OCI-LY1 (cell line): Measurements from ENCODE around the gene EXOSC3.

Experiments
- H2AFZ ChIP-seq: fragments of 200-600 bp; sonication (generic), shearing (Covaris generic); 2 replicates; pipeline ENCODE4 v1.6.0; 2014; ENCODE audit warnings: antibody characterized with exemption, mild to moderate bottlenecking, low read length
- H3F3A ChIP-seq: fragments of 200-600 bp; sonication (generic), shearing (Covaris generic); 2 replicates; pipeline ENCODE4 v1.6.0; 2014; ENCODE audit warnings: mild to moderate bottlenecking, antibody characterized with exemption, low read length, moderate library complexity; ENCODE audit not compliant: insufficient read depth
- H3K27ac ChIP-seq: fragments of 200-600 bp; sonication (generic); 2 replicates; pipeline ENCODE4 v1.5.1; 2014; ENCODE audit warnings: low read length, mixed run types, mild to moderate bottlenecking, low read depth; ENCODE audit not compliant: poor library complexity, severe bottlenecking
- H3K27me3 ChIP-seq: fragments of 200-600 bp; sonication (generic); 2 replicates; pipeline ENCODE4 v1.6.0; 2014; ENCODE audit warnings: antibody characterized with exemption, mild to moderate bottlenecking, low read length, moderate library complexity; ENCODE audit not compliant: insufficient read depth
- H3K36me3 ChIP-seq: fragments of 200-600 bp; sonication (generic); 2 replicates; pipeline ENCODE4 v1.6.1; 2014; ENCODE audit warnings: mild to moderate bottlenecking, antibody characterized with exemption, low read length, moderate library complexity, mixed read lengths; ENCODE audit not compliant: insufficient read depth
- H3K4me1 ChIP-seq: fragments of 200-600 bp; sonication (generic); 2 replicates; pipeline ENCODE4 v1.5.1; 2014; ENCODE audit warnings: mild to moderate bottlenecking, low read length, moderate library complexity; ENCODE audit not compliant: insufficient read depth, severe bottlenecking
- H3K4me2 ChIP-seq: fragments of 200-600 bp; sonication (generic), shearing (Covaris generic); 2 replicates; pipeline ENCODE4 v1.6.1; 2014; ENCODE audit warnings: low read length
- H3K4me3 ChIP-seq: fragments of 200-600 bp; sonication (generic); 2 replicates; pipeline ENCODE4 v1.5.1; 2014; ENCODE audit warnings: low read length, low read depth, mild to moderate bottlenecking, mixed read lengths; ENCODE audit not compliant: poor library complexity, severe bottlenecking
- H3K79me2 ChIP-seq: fragments of 200-600 bp; shearing (Covaris generic); 2 replicates; pipeline ENCODE4 v1.6.1; 2016; ENCODE audit warnings: mixed run types, low read length, mixed read lengths; ENCODE audit not compliant: insufficient read depth
- H3K9ac ChIP-seq: fragments of 200-600 bp; sonication (generic), shearing (Covaris generic); 2 replicates; pipeline ENCODE4 v1.6.1; 2014; ENCODE audit warnings: mild to moderate bottlenecking, low read length, mixed read lengths
- H3K9me2 ChIP-seq: fragments of 200-600 bp; sonication (generic), shearing (Covaris generic); 2 replicates; pipeline ENCODE4 v1.6.1; 2014; ENCODE audit warnings: low read depth, mild to moderate bottlenecking, low read length, mixed read lengths
- H3K9me3 ChIP-seq: fragments of 200-600 bp; shearing (Covaris generic); 2 replicates; pipeline ENCODE4 v1.6.1; 2014; ENCODE audit warnings: low read length, mixed read lengths
- H4K20me1 ChIP-seq: fragments of 200-600 bp; sonication (generic), shearing (Covaris generic); 2 replicates; pipeline ENCODE4 v1.6.0; 2016; ENCODE audit warnings: mild to moderate bottlenecking, low read length; ENCODE audit not compliant: insufficient read depth
- CTCF ChIP-seq: fragments of 200-600 bp; sonication (generic), shearing (Covaris generic); IDR thresholded peaks from 2 replicates; pipeline ENCODE4 v1.5.1; 2017; ENCODE audit warnings: mild to moderate bottlenecking, antibody characterized with exemption, low read length, moderate library complexity, mixed read lengths
- EZH2 ChIP-seq: fragments of 200-600 bp; sonication (generic), shearing (Covaris generic); IDR thresholded peaks from 2 replicates; pipeline ENCODE4 v1.8.0; 2017; ENCODE audit warnings: borderline replicate concordance, mixed run types, mild to moderate bottlenecking, antibody characterized with exemption, low read length, moderate library complexity, mixed read lengths

The EXOSC3 gene

GRCh38 chr9:37732952-37733351, 51.9 kb downstream of the EXOSC3 start:
- no peaks in the 10 kb centered on the region for H3K36me3 ChIP-seq
- H4K20me1 ChIP-seq, result no peaks in the 10 kb centered on the region
- H3K9me2 ChIP-seq, result no peaks in the 10 kb centered on the region
- H3K9me3 ChIP-seq, result no peaks in the 10 kb centered on the region
- no peaks in the 10 kb centered on the region for H3K4me1 ChIP-seq
- H3K9ac ChIP-seq, result no peak overlapping the region
- no peaks in the 10 kb centered on the region for H3K79me2 ChIP-seq
- H3K4me3 ChIP-seq, result no peak overlapping the region
- H3K27me3 ChIP-seq, result peaks cover 8% of the 10 kb centered on the region; the same call in 1 of the 2 replicates
- H3K27ac ChIP-seq, result no peak overlapping the region
- H3K4me2 ChIP-seq, result no peak overlapping the region
- no peak overlapping the region for H2AFZ ChIP-seq
- no peaks in the 10 kb centered on the region for H3F3A ChIP-seq
- TF ChIP-seq CTCF, result no peak

- Histone ChIP-seq H3K4me3 (no peak overlapping the region), H2AFZ (no peak overlapping the region), H3K9me2 (no peaks in the 10 kb centered on the region)
Observed at GRCh38 chr9:37732086-37732741, 52.6 kb downstream of the EXOSC3 start.

GRCh38 chr9:37730839-37731238, 54.0 kb downstream of the EXOSC3 start:
- Histone ChIP-seq H4K20me1 (no peaks in the 10 kb centered on the region), H3K4me2 (no peak overlapping the region), H3K9me2 (no peaks in the 10 kb centered on the region), H3K4me3 (no peak overlapping the region), H3K4me1 (no peaks in the 10 kb centered on the region), H3K9me3 (no peaks in the 10 kb centered on the region), H3K27me3 (peaks cover 8% of the 10 kb centered on the region; the same call in 1 of the 2 replicates), H3K36me3 (no peaks in the 10 kb centered on the region), H3K9ac (no peak overlapping the region), H3K79me2 (no peaks in the 10 kb centered on the region), H3K27ac (no peak overlapping the region), H3F3A (no peaks in the 10 kb centered on the region), H2AFZ (no peak overlapping the region)
- TF ChIP-seq CTCF, result no peak
- no peak for TF ChIP-seq EZH2

More at GRCh38 chr9:37732086-37732741, 52.6 kb downstream of the EXOSC3 start:
- H3K27me3 ChIP-seq, result peaks cover 8% of the 10 kb centered on the region; the same call in 1 of the 2 replicates
- H3K4me2 ChIP-seq, result no peak overlapping the region
- H3K9me3 ChIP-seq, result no peaks in the 10 kb centered on the region
- TF ChIP-seq EZH2, result no peak
- no peak for TF ChIP-seq CTCF
- H3K4me1 ChIP-seq, result no peaks in the 10 kb centered on the region
- H3F3A ChIP-seq, result no peaks in the 10 kb centered on the region
- no peak overlapping the region for H3K9ac ChIP-seq
- no peaks in the 10 kb centered on the region for H3K36me3 ChIP-seq
- no peak overlapping the region for H3K27ac ChIP-seq
- no peaks in the 10 kb centered on the region for H3K79me2 ChIP-seq
- no peaks in the 10 kb centered on the region for H4K20me1 ChIP-seq
